Inflammatory macrophage treated with lipopolysaccharide for 4 hours (primary cell): Measurements from ENCODE around the gene PLP2.
A peak's percentile ranks its signal among the peaks of the same experiment; 100 is the strongest.
"Not testable (repeated sequence)": the region's sequence is repeated elsewhere in the genome, so short reads cannot be mapped to it uniquely, and the experiment has no call there.

ENCODE experiments used
- DNase-seq: peaks from one replicate; pipeline ENCODE4 v3.0.0-alpha.2; 2020

Gene PLP2

GRCh38 chrX:49164589-49165360 lies 6.9 kb upstream of the PLP2 start:
- no peak for DNase-seq

- DNase-seq: peak; percentile 26
These were observed 5.5 kb upstream of the PLP2 start for GRCh38 chrX:49165901-49166881.

GRCh38 chrX:49166914-49167739 lies 4.6 kb upstream of the PLP2 start:
- peak; percentile 62 for DNase-seq

GRCh38 chrX:49167740-49168108 lies 4.0 kb upstream of the PLP2 start:
- no peak for DNase-seq

- DNase-seq: peak; percentile 76
These were observed 632 bp downstream of the PLP2 start for GRCh38 chrX:49172280-49172780.

GRCh38 chrX:49173544-49173943 lies 1.8 kb downstream of the PLP2 start:
- not testable (repeated sequence) for DNase-seq

GRCh38 chrX:49174723-49175122 lies 3.0 kb downstream of the PLP2 start:
- DNase-seq: no peak

GRCh38 chrX:49175435-49176274 lies 4.0 kb downstream of the PLP2 start:
- DNase-seq: no peak

GRCh38 chrX:49176421-49177326 lies 5.0 kb downstream of the PLP2 start:
- DNase-seq: peak; percentile 58

- DNase-seq: no peak
These were observed 5.7 kb downstream of the PLP2 start for GRCh38 chrX:49177338-49177833.

GRCh38 chrX:49177873-49178480 lies 6.3 kb downstream of the PLP2 start:
- no peak for DNase-seq

- no peak for DNase-seq
These were observed 6.8 kb downstream of the PLP2 start for GRCh38 chrX:49178537-49178936.

- no peak for DNase-seq
These were observed 7.7 kb downstream of the PLP2 start for GRCh38 chrX:49179358-49179757.

GRCh38 chrX:49183701-49184281 lies 12.1 kb downstream of the PLP2 start:
- DNase-seq: no peak

- peak; percentile 76 for DNase-seq
These were observed 12.9 kb downstream of the PLP2 start for GRCh38 chrX:49184294-49185281.

- peak; percentile 72 for DNase-seq
These were observed 14.7 kb downstream of the PLP2 start, which contains the start of gene PRICKLE3 for GRCh38 chrX:49186125-49187027. Gene PRICKLE3 (minus strand): TSS chrX:49186373. CDS start chrX:49186297, 76 bp downstream.

- DNase-seq: no peak
These were observed 15.3 kb downstream of the PLP2 start for GRCh38 chrX:49187028-49187394.
